Peyer's patch (tissue), 4 donors: ENCODE results near the gene OR51D1.

ENCODE experiments used
- CTCF ChIP-seq, 6 experiments: fragments of 450-650 bp in 4 of 6; fragments of 200-600 bp in 2 of 6; sonication (generic) in 1 of 6; IDR thresholded peaks; one replicate each; pipeline ENCODE4 v1.5.1; 2017 to 2019; ENCODE audit warnings: antibody characterized with exemption in 6 of 6, mild to moderate bottlenecking in 3 of 6, moderate library complexity in 1 of 6
- POLR2A ChIP-seq, 2 donors: fragments of 450-650 bp; IDR thresholded peaks; one replicate each; pipeline ENCODE4 v1.5.1; 2017; ENCODE audit warnings: antibody characterized with exemption in 2 of 2, mild to moderate bottlenecking in 2 of 2, moderate library complexity in 2 of 2

GRCh38 chr11:4673781-4674180 is 36.5 kb downstream of the OR51D1 start:
- TF ChIP-seq CTCF (IDR thresholded peaks at IDR 0.05) (no peak), POLR2A (IDR thresholded peaks at IDR 0.05) (no peak)
